Prostate gland (tissue), 2 donors: ENCODE data around the gene ATP9B.

Source experiments
- CTCF ChIP-seq, 4 experiments: fragments of 200-600 bp in 2 of 4; fragments of 450-650 bp in 2 of 4; sonication (generic) in 2 of 4; IDR thresholded peaks; 1 replicate in 3 of 4; 2 replicates in 1 of 4; pipeline ENCODE4 v1.5.1; 2016 to 2019; ENCODE audit warnings: antibody characterized with exemption in 4 of 4, mild to moderate bottlenecking in 2 of 4, moderate library complexity in 2 of 4
- POLR2A ChIP-seq: fragments of 450-650 bp; IDR thresholded peaks from one replicate; pipeline ENCODE4 v1.6.1; 2016; ENCODE audit warnings: antibody characterized with exemption, mild to moderate bottlenecking

- no peak for TF ChIP-seq POLR2A
- TF ChIP-seq CTCF (IDR thresholded peaks at IDR 0.05): no peak
These were observed 357.4 kb downstream of the ATP9B start for GRCh38 chr18:79426376-79427300.
